NCI-H510A (cell line): ENCODE results near the gene PPP2CA.
A peak's percentile ranks its signal among the peaks of the same experiment; 100 is the strongest.
"Not testable (repeated sequence)": the region's sequence is repeated elsewhere in the genome, so short reads cannot be mapped to it uniquely, and the experiment has no call there.

Experiments used
- DNase-seq: peaks from one replicate; lab custom pipeline; 2025; lab: John Stamatoyannopoulos, UW

Gene PPP2CA

DNA sequence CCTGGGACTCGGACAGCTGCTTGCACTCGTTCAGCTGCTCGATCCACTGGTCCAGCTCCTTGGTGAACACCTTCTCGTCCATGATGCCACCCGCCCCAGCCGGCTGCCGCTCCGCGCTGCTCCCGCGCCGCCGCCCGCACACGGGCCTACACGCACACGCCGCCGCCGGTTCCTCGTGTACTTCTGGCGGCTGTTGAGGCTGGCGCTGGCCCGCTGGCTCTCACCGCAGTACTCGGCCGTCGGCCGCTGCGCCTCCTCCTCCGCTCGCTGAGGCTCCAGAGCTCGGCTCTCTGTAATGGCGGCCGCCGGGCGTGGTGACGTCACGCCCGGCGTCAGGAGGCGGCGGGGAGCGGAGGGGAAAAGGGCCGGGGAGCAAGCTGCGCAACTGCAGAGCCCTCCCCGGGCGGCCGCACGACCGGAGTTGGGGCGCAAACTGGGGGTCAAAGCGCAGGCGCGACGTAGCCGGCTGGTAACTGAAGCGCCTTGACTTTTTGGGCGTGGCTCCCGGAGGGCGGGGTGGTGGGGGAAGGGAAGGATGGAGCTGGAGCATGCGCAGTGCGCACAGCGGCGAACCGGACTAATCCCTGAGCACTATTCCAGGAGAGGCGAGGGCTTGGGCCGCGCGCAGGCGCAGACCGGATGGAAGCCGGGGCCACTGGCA lies at the start of gene PPP2CA:
TSS of gene PPP2CA (minus strand) at position 294 of the 661 bp plus-strand sequence. CDS start at position 82, 212 bp downstream.
- DNase-seq: peak; percentile 80

DNA sequence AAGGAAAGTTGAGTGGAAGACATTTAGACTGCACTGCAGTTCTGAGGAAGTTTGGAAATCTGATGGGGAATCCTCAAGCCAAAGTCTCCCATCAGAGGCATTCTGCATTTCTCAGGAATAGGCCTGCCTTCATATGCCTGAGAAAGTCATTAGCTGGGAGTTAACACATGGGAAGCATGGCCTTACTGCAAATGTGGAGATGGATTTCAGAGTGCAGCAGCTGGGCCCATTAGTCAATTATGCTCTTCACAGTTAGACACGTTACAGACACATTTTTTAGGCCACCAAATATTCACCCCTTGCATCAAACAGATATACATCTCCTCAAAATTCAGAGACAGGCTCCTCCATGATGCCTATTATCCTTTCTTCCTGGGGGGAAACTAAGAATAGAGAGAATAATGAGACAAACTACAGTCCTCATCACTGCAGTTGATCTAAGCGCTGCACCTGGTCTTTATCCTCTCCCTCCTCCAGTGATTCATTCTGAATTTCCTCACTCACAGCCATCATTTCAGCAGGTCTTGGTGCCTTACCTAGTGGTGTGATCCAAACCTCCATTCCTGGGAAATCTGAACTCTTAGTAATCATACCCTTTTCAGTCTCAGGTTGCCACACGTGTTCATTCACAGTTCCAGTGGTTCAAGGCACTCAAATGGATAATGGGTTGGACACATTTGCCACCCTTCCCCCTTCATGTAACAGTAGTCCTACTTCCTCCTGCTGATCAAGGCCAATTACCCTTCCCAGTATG lies 47.9 kb upstream of the PPP2CA start:
- no peak for DNase-seq

DNA sequence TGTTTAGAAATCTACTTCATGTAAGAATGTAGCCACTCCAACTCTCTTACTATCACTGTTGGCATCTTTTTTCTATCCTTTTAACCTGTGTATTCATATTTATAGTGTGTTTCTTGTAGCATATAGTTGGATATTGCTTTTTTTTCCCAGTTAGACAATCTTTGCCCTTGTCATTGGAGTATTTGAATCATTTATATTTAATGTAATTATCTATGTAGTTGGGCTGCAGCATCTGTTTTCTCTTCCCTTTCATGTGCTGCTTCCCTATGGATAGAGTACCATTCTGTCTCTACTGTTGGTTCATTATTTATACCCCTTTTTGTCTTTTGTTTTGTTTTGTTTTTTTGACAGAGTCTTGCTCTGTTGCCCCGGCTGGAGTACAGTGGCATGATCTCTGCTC lies 45.2 kb upstream of the PPP2CA start:
- DNase-seq: no peak

DNA sequence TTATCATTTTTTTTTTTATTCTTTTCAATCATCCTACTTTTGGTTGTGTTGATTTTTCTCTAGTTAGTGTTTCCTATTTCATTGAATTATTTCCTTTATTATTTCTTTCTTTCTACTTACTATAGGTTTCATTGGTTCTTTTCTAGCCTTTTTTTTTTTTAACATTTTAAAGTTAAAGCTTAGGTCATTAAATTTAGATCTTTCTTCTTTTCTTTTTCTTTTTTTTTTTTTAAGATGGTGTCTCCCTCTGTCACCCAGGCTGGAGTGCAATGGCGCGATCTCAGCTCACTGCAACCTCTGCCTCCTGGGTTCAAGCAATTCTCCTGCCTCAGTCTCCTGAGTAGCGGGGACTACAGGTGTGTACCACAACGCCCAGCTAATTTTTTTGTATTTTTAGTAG lies 43.0 kb upstream of the PPP2CA start:
- no peak for DNase-seq

DNA sequence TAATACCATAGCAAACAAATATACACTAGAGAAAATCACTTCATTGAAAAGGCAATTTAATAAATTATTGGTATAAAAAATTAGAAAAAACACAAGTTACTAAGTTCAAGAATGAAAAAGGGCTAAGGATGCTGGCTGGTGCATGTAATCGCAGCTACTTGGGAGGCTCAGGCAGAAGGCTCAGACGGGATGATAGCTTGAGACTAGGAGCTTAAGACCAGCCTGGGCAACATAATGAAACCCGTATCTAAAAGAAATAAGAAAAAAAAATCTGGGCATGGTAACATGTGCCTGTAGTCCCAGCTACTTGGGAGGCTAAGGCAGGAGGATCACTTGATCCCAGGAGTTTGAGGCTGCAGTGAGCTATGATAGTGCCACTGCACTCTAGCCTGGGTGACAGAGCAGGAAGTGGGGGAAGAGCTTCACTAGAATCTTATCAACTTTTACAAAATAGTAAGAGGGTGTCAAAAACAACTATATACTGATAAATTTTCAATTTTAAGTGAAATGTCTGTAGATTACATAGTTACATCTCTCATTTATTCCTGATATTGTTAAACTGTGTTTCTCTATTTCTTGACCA lies 42.2 kb upstream of the PPP2CA start:
- no peak for DNase-seq

DNA sequence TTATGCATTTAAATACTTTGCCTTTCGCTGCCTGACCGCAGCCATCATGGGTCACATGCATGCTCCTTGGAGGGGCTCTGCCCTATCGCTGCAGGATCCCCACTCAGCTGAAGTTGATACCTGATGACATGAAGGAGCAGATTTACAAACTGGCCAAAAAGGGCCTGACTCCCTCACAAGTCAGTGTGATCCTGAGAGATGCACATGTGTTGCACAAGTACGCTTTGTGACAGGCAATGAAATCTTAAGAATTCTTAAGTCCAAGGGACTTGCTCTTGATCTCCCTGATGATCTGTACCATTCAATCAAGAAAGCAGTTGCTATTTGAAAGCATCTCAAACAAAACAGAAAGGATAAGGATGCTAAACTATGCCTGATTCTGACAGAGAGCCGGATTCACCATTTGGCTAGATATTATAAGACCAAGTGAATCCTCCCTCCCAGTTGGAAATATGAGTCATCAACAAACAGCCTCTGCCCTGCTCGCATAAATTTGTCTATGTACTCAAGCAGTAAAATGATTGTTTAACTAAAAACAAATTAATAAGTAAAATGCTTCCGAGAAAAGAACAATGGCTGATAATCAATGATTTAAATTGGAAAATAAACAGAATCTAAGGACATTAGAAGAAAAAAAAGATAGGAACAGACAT lies 41.6 kb upstream of the PPP2CA start:
- DNase-seq: no peak

DNA sequence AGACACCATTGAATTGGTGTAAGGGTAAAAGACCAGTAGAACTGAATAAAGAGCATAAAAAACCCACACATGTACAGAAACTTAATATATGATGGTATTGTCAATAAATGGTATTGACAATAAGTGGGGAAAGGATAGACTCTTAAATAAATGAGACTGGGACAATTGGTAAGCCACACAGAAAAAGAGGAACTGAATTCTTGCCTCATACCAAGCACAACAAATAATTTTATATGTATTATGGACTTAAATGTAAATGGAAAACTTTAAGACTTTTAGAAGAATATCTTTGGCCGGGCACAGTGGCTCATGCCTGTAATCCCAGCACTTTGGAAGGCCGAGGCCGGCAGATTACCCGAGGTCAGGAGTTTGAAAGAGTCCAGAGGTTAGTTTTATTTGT lies 37.9 kb upstream of the PPP2CA start:
- no peak for DNase-seq

DNA sequence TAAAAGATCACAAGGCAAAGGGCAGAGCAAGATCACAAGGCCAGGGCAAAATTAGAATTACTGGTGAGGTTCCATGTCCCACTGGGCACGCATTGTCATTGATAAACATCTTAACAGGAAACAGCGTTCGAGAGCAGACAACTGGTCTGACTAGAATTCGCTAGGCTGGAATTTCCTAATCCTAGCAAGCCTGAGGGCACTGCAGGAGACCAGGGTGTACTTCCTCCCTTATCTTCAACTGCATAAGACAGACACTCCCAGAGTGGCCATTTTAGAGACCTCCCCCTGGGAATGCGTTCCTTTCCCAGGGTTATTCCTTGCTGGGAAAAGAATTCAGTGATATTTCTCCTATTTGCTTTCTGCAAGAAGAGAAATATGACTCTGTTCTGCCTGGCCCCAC lies 36.8 kb upstream of the PPP2CA start:
- not testable (repeated sequence) for DNase-seq

DNA sequence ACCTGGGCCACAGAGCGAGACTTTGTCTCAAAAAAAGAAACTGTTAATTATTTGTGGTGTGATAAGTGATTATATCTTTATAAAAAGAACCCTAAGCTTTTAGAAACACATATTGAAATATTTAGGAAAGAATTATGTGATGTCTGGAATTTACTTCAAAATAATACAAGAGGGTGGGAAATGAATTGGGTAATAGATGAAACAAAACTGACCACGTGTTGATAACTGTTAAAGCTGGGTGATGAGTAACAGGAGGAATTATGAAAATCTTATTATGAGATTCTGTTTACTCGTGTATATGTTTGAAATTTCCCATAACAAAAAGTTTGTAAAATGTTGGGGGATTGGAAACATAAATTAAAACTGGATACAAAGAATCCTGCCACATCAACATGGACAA lies 33.0 kb upstream of the PPP2CA start:
- DNase-seq: no peak

DNA sequence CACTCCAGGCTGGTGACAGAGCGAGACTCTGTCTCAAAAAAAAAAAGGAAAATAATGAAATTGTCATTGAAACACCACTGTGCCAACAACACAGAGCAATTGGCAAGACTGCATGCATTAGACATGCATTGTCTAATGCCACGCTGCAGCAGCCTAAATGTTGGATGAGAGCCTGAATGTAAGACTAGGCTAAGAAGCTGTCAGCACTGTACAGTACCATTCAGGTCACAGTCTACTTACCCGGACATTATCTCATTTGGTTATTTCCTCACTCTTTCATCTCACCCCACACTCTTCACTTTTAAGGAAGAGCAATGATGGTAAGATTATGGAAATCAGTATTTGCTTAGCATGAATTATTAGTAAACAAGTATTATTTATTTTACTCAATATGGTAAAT lies 31.3 kb upstream of the PPP2CA start:
- DNase-seq: no peak

DNA sequence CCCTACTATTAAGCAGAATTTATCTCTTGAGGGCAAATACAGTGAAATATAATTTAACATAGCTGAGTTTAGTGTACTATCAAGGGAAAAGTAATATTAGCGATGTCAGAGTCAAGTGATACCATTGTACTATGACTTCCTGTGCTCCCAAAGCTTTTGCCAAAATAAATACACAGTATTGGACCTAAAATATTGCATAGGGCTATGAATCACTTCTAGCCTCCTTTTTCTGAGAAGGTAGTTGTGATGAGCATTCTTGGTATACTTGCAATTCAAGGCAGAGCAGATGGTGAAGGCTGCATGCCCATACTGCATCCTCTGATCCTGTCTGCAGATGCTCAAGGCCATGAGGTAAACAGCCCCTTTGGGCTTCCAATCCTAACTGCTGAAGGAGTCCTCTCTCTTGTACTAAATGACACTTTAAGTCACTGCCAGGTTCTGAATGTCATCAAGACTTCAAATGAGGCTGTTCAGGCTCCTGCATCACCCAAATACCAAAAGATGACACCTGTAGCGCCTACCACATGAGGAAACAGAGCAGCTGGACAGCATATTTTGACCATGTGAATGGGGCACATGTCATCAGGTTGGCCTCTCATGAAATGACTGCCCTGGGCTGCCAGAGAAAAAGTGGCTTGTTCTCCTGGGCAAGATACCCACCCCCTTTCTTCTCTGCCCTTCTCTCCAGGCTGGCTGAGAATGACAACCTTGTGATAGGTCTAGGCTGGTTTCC lies 29.7 kb upstream of the PPP2CA start:
- DNase-seq: no peak

DNA sequence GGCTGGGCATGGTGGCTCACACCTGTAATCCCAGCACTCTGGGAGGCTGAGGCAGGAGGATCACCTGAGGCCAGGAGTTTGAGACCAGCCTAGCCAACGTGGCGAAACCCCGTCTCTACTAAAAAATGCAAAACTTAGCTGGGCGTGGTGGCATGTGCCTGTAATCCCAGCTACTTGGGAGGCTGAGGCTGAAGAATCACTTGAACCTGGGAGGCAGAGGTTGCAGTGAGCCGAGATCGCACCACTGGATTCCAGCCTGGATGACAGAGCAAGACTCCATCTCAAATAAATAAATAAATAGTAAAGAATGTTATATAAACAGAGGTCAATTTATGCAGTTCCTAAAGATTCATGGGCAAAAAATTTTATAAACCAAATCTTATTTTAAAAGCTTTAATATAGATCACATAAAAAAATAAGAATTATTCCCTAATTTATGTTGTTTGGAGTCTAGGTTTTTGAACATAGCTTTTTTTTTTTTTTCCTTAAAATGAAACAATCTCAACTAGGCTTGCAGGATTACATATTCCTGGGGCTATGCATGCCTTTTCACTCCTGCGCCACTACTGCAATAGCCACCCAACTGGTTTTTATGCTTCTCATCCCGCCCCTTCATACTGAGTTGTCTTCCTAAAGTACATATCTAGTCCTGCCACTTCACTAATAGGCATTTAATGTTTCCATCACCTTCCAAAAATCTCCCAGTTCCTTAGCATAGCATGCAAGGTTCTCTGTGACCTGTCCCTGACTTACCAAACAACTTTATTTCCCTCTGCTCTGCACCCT lies 27.7 kb upstream of the PPP2CA start:
- not testable (repeated sequence) for DNase-seq

DNA sequence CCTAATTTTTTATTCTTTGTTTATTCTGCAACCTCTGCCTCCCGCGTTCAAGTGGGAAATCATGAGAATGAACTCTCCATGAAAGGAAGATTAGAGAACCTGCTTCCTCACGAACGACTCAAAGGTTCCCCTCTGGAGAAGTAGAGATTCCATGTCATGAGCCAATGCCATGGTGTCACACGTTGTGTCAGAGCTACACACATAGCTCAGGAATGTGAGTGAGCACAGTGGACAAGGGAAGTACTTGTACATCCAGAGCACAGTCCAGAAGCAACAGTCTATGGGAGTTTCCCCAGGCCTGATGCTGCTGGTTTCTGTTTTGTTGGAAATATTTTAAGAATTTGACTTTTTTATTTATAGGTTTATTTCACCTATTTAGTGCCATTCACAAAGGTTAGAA lies 26.8 kb upstream of the PPP2CA start:
- DNase-seq: no peak

DNA sequence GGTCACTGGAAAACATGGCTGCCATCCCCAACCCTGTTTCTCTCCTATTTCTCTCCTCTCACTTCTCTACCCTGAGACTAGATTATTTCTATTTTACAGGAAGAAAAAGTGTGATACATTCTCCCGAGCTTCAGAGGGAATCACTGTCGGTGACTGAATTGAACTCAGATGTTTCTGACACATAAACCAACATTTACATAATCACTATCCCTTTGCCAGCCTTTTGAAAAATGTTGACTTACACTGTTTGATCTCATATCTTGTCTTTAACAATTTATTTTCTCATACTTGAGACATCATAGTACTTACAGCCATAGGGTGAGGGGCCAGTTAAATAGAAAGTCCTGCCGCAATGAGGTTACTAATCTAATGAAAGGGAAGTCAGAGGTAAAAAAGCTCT lies 25.1 kb upstream of the PPP2CA start:
- no peak for DNase-seq

DNA sequence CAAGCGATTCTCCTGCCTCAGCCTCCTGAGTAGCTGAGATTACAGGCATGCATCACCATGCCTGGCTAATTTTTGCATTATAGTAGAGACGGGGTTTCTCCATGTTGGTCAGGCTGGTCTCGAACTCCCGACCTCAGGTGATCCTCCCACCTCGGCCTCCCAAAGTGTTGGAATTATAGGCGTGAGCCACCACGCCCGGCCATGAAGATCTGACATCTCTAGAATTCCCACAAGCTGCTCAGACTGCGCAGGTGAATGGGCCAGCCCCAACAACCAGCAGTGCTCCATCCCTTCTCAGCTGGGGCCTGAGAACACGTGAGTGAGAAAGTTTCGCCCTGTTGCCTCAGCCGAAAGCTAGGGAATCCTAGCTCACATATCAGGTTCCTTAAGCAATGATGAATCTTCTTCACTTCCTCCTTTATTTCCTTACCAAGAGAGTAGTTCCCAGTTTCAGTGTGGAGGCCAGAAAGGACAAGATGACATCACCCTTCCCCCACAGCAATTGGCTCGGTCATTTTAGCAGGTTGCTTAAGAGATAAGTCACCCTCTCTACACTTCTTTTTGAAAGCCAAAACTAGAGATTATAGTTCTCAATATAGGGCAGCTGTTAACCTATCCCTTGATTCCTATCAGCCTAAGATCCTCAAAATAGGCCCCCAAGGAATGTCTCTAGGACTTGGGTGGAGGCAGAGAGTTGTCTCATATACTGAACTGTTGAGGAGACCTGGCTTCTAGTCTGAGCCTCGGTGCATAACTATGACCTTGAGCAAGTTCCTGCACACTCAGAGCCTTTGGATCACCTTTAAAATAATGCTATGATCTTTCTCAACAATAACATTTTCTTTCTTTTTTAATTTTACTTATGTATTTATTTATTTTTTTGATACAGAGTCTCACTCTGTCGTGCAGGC lies 23.9 kb upstream of the PPP2CA start:
- DNase-seq: no peak

DNA sequence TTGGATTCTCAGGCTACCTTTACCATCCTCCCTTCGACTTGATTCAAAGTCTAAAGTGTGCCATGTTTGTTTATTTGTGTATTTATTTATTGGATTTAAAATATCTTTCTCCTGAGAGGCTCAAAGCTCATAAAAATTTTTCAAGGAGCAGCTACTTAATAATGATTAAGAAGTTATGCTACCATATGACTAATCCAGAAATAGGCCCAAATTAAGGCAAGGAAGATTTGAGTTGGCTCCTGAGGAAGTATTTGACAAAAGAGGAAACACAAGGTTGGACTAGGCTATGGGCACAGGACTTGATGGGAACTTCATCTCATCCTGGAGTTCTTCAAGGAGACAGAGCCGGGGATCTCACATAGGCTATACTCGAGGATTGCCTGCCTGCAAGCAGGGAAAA lies 22.4 kb upstream of the PPP2CA start:
- no peak for DNase-seq

DNA sequence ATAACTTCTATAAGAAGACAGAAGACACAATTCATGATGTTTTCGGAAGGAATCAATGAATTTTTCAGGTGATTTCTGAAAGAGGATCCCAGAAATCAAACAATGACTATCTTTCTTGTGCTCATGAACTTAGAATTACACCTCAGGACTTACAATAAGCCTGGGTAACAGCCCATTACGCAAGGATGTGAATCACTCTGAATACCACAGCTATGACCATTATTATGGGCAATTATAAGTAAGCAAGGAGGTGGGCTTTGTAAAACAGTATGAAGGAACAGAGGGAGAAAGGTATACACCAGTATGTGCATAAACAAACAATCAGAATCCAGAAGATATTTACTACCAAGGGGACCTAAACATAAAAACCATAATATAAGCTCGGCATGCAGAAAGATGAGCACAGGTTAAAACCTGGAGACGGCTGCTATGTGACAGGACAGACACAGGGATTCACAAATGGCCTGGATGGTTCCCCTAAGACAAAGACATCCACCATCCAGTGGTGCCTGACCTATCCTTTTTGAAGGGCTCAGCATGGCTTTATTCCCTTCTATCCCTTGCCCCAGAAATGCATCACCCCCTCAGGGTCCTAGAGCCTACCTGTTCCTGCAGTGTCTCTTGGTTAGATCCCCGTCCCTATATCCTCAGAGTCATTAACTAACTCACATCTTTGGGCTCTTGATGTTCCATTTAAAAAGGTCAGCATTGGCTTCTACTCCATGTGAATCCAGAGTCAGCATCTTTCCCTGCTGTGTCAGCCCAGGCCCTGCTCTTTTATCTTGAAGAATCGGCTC lies 21.8 kb upstream of the PPP2CA start:
- no peak for DNase-seq

DNA sequence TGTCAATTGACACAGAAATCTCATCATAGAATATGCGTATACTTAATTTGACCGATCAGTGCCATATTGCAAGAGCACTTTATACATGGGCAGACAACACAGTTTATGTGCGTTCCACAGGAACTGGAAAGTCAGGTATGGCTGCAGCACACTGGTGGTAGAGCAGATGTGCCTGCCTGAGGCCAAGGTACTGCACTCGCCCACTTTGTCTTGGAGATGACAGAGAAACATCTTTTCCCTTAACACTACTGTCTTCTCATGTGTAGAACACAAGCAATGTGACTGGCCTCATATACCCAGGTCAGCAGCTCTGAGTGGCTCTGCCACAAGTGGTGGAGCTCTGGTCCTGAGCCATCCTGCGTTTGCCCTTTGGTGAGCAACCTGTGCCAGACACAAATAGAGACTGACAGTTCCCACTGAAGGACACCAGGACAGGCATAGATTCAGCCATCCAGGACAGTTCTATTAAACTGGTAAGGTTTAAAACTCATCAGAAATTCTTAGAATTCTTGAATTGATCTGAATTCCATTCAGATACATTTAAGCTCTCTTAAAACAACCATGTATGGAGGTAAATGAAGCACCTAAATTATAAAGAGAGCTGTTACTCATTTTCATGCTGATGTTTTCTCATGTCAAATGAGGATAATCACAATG lies 21.0 kb upstream of the PPP2CA start:
- no peak for DNase-seq

DNA sequence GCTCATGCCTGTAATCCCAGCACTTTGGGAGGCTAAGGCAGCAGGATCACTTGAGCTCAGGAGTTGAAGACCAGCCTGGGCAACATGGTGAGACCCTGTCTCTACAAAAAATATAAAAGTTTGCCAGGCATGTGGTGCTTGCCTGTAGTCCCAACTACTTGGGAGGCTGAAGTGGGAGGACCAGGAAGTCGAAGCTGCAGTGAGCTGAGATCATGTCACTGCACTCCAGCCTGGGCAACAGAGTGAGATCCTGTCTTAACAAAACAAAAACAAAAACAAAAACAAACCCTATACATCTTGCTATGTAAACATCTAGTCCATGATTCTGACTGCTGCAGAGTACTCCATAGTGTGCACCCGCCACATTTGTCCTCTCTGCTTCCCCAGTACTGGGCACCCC lies 19.8 kb upstream of the PPP2CA start:
- no peak for DNase-seq
